ENCODE data around the gene RAD23A.

The RAD23A gene

DNA sequence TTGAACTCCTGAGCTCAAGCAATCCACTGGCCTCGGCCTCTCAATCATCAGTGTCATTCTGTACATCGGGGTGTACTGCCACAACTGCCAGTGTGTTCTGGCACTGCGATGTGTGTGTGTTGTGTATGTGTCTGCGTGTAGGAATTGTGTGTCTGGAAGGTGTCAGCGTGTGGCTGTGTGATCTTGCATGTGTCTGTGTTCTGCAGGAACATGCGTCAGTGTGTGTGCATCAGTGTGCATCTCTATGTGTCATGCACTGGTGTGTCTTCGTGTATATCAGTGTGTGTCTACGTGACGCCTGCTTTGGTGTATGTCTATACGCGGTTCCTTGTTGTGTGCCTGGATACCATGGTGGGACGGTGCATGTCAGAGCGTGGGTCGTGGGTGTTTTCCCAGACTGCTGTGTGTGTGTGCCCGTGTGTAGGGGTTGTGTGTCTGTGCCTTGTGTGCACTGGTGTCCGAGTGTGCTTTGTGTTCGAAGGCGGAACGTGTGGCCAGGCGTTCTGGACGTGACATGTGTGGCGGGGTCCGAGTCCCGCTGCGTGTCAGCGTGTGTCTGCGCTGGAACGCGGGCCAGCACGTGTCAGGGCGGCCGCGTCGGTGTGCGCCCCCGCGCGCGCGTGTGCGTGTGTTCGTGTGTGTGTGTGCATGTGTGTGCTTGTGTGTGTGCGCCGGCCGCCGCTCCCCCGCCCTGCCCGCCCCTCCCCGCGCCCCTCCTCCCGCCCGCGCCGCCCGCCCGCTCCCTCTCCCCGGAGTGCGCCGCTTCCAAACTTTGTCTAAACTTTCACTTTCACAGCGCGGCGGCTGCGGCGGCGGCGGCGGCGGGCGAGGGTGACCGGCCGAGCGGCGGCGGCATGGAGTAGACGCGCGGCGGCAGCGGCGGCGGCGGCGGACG is 49.3 kb downstream of the RAD23A start, which contains the start of gene NFIX (continued):
- TF ChIP-seq ZBTB10 (tag by site-specific recombination; IDR thresholded peaks at IDR 0.05) (peak; percentile 83), ZBTB11 (tag by site-specific recombination; conservative IDR thresholded peaks at IDR 0.05; ENCODE audit: low read depth) (no peak; the same call in 1 of the 2 replicates), EGR2 (tag by site-specific recombination; IDR thresholded peaks at IDR 0.05; ENCODE audit: low read depth) (peak; percentile 93), ZNF266 (tag by site-specific recombination; IDR thresholded peaks at IDR 0.05; ENCODE audit: low read depth) (no peak), ZBTB17 (tag by site-specific recombination; IDR thresholded peaks at IDR 0.05) (0 out of 2 replicates have a peak, but pooled peaks have one; percentile 30), ZNF274 (IDR thresholded peaks at IDR 0.05; ENCODE audit: low read length) (no peak), ZNF274 (tag by site-specific recombination; IDR thresholded peaks at IDR 0.05; ENCODE audit: borderline replicate concordance) (no peak), PRDM6 (tag by site-specific recombination; IDR thresholded peaks at IDR 0.05) (no peak), ZNF140 (tag by site-specific recombination; IDR thresholded peaks at IDR 0.05) (no peak), HOXC10 (CRISPR knock-in tag; IDR thresholded peaks at IDR 0.05) (no peak), ZNF473 (tag by site-specific recombination; IDR thresholded peaks at IDR 0.05) (no peak), ZNF157 (tag by site-specific recombination; IDR thresholded peaks at IDR 0.05) (no peak), GLI4 (tag by site-specific recombination; IDR thresholded peaks at IDR 0.05) (0 out of 2 replicates have a peak, but pooled peaks have one; percentile 77), ZBTB1 (tag by site-specific recombination; IDR thresholded peaks at IDR 0.05) (0 out of 2 replicates have a peak, but pooled peaks have one; percentile 42), ZNF18 (tag by site-specific recombination; IDR thresholded peaks at IDR 0.05) (peak; percentile 93), ZNF571 (tag by site-specific recombination; IDR thresholded peaks at IDR 0.05) (no peak), ZNF830 (tag by site-specific recombination; IDR thresholded peaks at IDR 0.05; ENCODE audit: low read depth) (no peak), ZNF174 (tag by site-specific recombination; IDR thresholded peaks at IDR 0.05) (no peak), ZNF155 (tag by site-specific recombination; IDR thresholded peaks at IDR 0.05) (no peak), ZNF544 (tag by site-specific recombination; IDR thresholded peaks at IDR 0.05) (no peak), ZNF514 (tag by site-specific recombination; IDR thresholded peaks at IDR 0.05) (no peak), KLF1 (tag by site-specific recombination; IDR thresholded peaks at IDR 0.05) (peak; percentile 80), ZBTB48 (tag by site-specific recombination; IDR thresholded peaks at IDR 0.05) (peak; percentile 77), GLIS1 (tag by site-specific recombination; IDR thresholded peaks at IDR 0.05) (no peak), ZNF423 (tag by site-specific recombination; IDR thresholded peaks at IDR 0.05) (no peak), ZNF248 (tag by site-specific recombination; IDR thresholded peaks at IDR 0.05) (no peak), SCRT2 (tag by site-specific recombination; IDR thresholded peaks at IDR 0.05) (no peak), YY2 (tag by site-specific recombination; IDR thresholded peaks at IDR 0.05) (peak; percentile 53; the same call in 1 of the 2 replicates)
- TF ChIP-seq, protein P1, sequence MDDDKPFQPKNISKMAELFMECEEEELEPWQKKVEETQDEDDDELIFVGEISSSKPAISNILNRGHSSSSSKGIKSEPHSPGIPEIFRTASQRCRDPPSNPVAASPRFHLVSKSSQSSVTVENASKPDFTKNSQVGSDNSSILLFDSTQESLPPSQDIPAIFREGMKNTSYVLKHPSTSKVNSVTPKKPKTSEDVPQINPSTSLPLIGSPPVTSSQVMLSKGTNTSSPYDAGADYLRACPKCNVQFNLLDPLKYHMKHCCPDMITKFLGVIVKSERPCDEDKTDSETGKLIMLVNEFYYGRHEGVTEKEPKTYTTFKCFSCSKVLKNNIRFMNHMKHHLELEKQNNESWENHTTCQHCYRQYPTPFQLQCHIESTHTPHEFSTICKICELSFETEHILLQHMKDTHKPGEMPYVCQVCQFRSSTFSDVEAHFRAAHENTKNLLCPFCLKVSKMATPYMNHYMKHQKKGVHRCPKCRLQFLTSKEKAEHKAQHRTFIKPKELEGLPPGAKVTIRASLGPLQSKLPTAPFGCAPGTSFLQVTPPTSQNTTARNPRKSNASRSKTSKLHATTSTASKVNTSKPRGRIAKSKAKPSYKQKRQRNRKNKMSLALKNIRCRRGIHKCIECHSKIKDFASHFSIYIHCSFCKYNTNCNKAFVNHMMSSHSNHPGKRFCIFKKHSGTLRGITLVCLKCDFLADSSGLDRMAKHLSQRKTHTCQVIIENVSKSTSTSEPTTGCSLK (tag by site-specific recombination; IDR thresholded peaks at IDR 0.05), result peak; percentile 66; the same call in 1 of the 2 replicates

Measured in HEK293 (cell line).